H9 (cell line): ENCODE measurements around the gene ITPR1. TPM values are rescaled to one million over a fixed set of nuclear protein-coding genes. Genes with fewer than 3 reads are reported as not detected.

Experiments
- DNase-seq: peaks from one replicate; pipeline ENCODE4 v3.0.0-alpha.2; 2017
- H2AFZ ChIP-seq: one replicate; pipeline ENCODE4 v1.6.1; 2013; ENCODE audit warnings: mild to moderate bottlenecking, low read length, control low read depth, moderate library complexity
- H2AK5ac ChIP-seq: 2 replicates; pipeline ENCODE4 v1.6.1; 2013; ENCODE audit warnings: low read length, control low read depth, mixed read lengths; ENCODE audit not compliant: insufficient read length
- H2BK120ac ChIP-seq: one replicate; pipeline ENCODE4 v1.6.1; 2013; ENCODE audit warnings: low read depth, mild to moderate bottlenecking, low read length, control low read depth, inconsistent platforms; ENCODE audit not compliant: poor library complexity, severe bottlenecking
- H2BK12ac ChIP-seq: 2 replicates; pipeline ENCODE4 v1.6.1; 2013; ENCODE audit warnings: low read length, control low read depth, mixed read lengths, low read depth; ENCODE audit not compliant: insufficient read length
- H2BK15ac ChIP-seq: 2 replicates; pipeline ENCODE4 v1.6.1; 2013; ENCODE audit warnings: low read depth, low read length, control low read depth
- H2BK20ac ChIP-seq: one replicate; pipeline ENCODE4 v1.6.1; 2013; ENCODE audit warnings: low read depth, mild to moderate bottlenecking, low read length, control low read depth, inconsistent platforms; ENCODE audit not compliant: poor library complexity, severe bottlenecking
- H2BK5ac ChIP-seq: 2 replicates; pipeline ENCODE4 v1.6.1; 2013; ENCODE audit warnings: low read length, control low read depth, mixed read lengths; ENCODE audit not compliant: insufficient read length
- H3K14ac ChIP-seq: 2 replicates; pipeline ENCODE4 v1.6.1; 2013; ENCODE audit warnings: low read length, control low read depth; ENCODE audit not compliant: insufficient read depth
- H3K18ac ChIP-seq: 2 replicates; pipeline ENCODE4 v1.6.1; 2013; ENCODE audit warnings: low read depth, mild to moderate bottlenecking, mixed read lengths, low read length, control low read depth; ENCODE audit not compliant: insufficient read length
- H3K23ac ChIP-seq: 2 replicates; pipeline ENCODE4 v1.6.1; 2013; ENCODE audit warnings: low read length, control low read depth, mixed read lengths, low read depth; ENCODE audit not compliant: insufficient read length
- H3K23me2 ChIP-seq: 2 replicates; pipeline ENCODE4 v1.6.1; 2013; ENCODE audit warnings: low read depth, mild to moderate bottlenecking, mixed read lengths, low read length, control low read depth; ENCODE audit not compliant: insufficient read length, poor library complexity, severe bottlenecking
- H3K27ac ChIP-seq: 2 replicates; pipeline ENCODE4 v1.5.1; 2013; ENCODE audit warnings: low read length, control low read depth, mixed read lengths, low read depth; ENCODE audit not compliant: insufficient read length
- H3K27me3 ChIP-seq: 2 replicates; pipeline ENCODE4 v1.6.1; 2013; ENCODE audit warnings: low read length, control low read depth, inconsistent platforms; ENCODE audit not compliant: insufficient read depth
- H3K4ac ChIP-seq: 2 replicates; pipeline ENCODE4 v1.6.1; 2013; ENCODE audit warnings: low read depth, mild to moderate bottlenecking, control low read depth, inconsistent platforms, low read length, moderate library complexity
- H3K4me1 ChIP-seq: 2 replicates; pipeline ENCODE4 v1.6.1; 2013; ENCODE audit warnings: low read length, control low read depth, inconsistent platforms; ENCODE audit not compliant: insufficient read depth
- H3K4me2 ChIP-seq: 2 replicates; pipeline ENCODE4 v1.6.1; 2013; ENCODE audit warnings: low read length, control low read depth, mixed read lengths; ENCODE audit not compliant: insufficient read length, insufficient read depth
- H3K56ac ChIP-seq: 2 replicates; pipeline ENCODE4 v1.6.1; 2013; ENCODE audit warnings: low read depth, mild to moderate bottlenecking, mixed read lengths, low read length, control low read depth; ENCODE audit not compliant: insufficient read length
- H3K79me1 ChIP-seq: 2 replicates; pipeline ENCODE4 v1.6.1; 2013; ENCODE audit warnings: low read depth, mild to moderate bottlenecking, moderate library complexity, low read length, control low read depth, inconsistent platforms; ENCODE audit not compliant: insufficient read depth, poor library complexity, severe bottlenecking
- H3K79me2 ChIP-seq: 2 replicates; pipeline ENCODE4 v1.6.1; 2013; ENCODE audit warnings: low read length, control low read depth, inconsistent platforms; ENCODE audit not compliant: insufficient read depth
- H3K9ac ChIP-seq: 2 replicates; pipeline ENCODE4 v1.6.1; 2013; ENCODE audit warnings: low read length, control low read depth, mixed read lengths; ENCODE audit not compliant: insufficient read length; ENCODE audit errors: extremely low read depth
- H3K9me3 ChIP-seq: one replicate; pipeline ENCODE4 v1.6.1; 2013; ENCODE audit warnings: low read depth, low read length, inconsistent platforms; ENCODE audit not compliant: control insufficient read depth
- H3T11ph ChIP-seq: one replicate; pipeline ENCODE4 v1.6.1; 2013; ENCODE audit warnings: mild to moderate bottlenecking, low read length, control low read depth, inconsistent platforms
- H4K20me1 ChIP-seq: one replicate; pipeline ENCODE4 v1.6.1; 2013; ENCODE audit not compliant: control insufficient read depth, insufficient read length, insufficient read depth
- H4K5ac ChIP-seq: 2 replicates; pipeline ENCODE4 v1.6.1; 2013; ENCODE audit warnings: low read depth, mild to moderate bottlenecking, mixed read lengths, low read length, control low read depth; ENCODE audit not compliant: insufficient read length
- H4K8ac ChIP-seq: replicated peaks from 2 replicates; pipeline ENCODE4 v1.6.1; 2013; ENCODE audit warnings: low read length, control low read depth, mixed read lengths, low read depth; ENCODE audit not compliant: insufficient read length
- H4K91ac ChIP-seq: 2 replicates; pipeline ENCODE4 v1.6.1; 2013; ENCODE audit warnings: low read depth, mild to moderate bottlenecking, moderate library complexity, mixed read lengths, low read length, control low read depth; ENCODE audit not compliant: insufficient read length
- H3K27ac Mint-ChIP-seq, 3 experiments: 2 replicates in 2 of 3; 3 replicates in 1 of 3; pipeline ENCODE4 v1.8.0; 2020 to 2021; ENCODE audit warnings: mixed read lengths in 3 of 3, mild to moderate bottlenecking in 1 of 3, moderate library complexity in 1 of 3
- H3K27me3 Mint-ChIP-seq: 2 replicates; pipeline ENCODE4 v1.8.0; 2021; ENCODE audit warnings: low read depth, mild to moderate bottlenecking, moderate library complexity, mixed read lengths
- H3K36me3 Mint-ChIP-seq, 3 experiments: 2 replicates in 2 of 3; 3 replicates in 1 of 3; pipeline ENCODE4 v1.8.0; 2020 to 2021; ENCODE audit warnings: low read depth in 3 of 3, mixed read lengths in 3 of 3; ENCODE audit not compliant: insufficient read depth in 1 of 3
- H3K4me1 Mint-ChIP-seq, 2 experiments: 2 replicates each; pipeline ENCODE4 v1.8.0; 2020; ENCODE audit warnings: mixed read lengths in 2 of 2
- H3K4me3 Mint-ChIP-seq, 2 experiments: 2 replicates in 1 of 2; 3 replicates in 1 of 2; pipeline ENCODE4 v1.8.0; 2020 to 2021; ENCODE audit warnings: mild to moderate bottlenecking in 2 of 2, mixed read lengths in 2 of 2, moderate library complexity in 1 of 2
- H3K9me3 Mint-ChIP-seq, 2 experiments: 2 replicates in 1 of 2; 3 replicates in 1 of 2; pipeline ENCODE4 v1.8.0; 2020; ENCODE audit warnings: mild to moderate bottlenecking in 2 of 2, mixed read lengths in 2 of 2, moderate library complexity in 1 of 2
- CTCF ChIP-seq: fragments of 200-600 bp; sonication (generic); conservative IDR thresholded peaks from 3 replicates; pipeline ENCODE4 v1.8.0; 2021; ENCODE audit warnings: antibody characterized with exemption, mild to moderate bottlenecking
- WGBS: extraction: QIAGEN DNeasy Blood & Tissue Kit; methylation state at CpG from one replicate; pipeline ENCODE4 v1.1.7; 2013; ENCODE audit warnings: missing lambda C conversion rate, low lambda C conversion rate, mixed read lengths; ENCODE audit not compliant: insufficient read length; ENCODE audit errors: extremely low coverage; 5-methylcytosine and 5-hydroxymethylcytosine counted together
- total RNA-seq: library from RNA; stranded (reverse); gene quantifications from 2 replicates; pipeline ENCODE4 v1.2.1, GENCODE V29; 2021

ITPR1 gene
- total RNA-seq, 1 experiment from 2014 or later: 4.2 TPM

- H3K4ac ChIP-seq: no peak overlapping the region
- no peaks in the 10 kb centered on the region for H3K4me1 Mint-ChIP-seq
- no peak overlapping the region for H3K23ac ChIP-seq
- H3K79me2 ChIP-seq: no peaks in the 10 kb centered on the region
- no peaks in the 10 kb centered on the region for H3K9me3 ChIP-seq
- no peaks in the 10 kb centered on the region for H3K9me3 Mint-ChIP-seq
- H4K20me1 ChIP-seq: no peaks in the 10 kb centered on the region
- no peaks in the 10 kb centered on the region for H3K4me1 ChIP-seq
- peaks cover 3% of the 10 kb centered on the region for H3K79me1 ChIP-seq
- no peak overlapping the region for H2BK120ac ChIP-seq
- H3K4me3 Mint-ChIP-seq: no peak overlapping the region
- no peak overlapping the region; a peak in 3 of 7 replicates for H3K27ac Mint-ChIP-seq
- H2BK15ac ChIP-seq: no peak overlapping the region
- H3K36me3 Mint-ChIP-seq: no peaks in the 10 kb centered on the region
- no peak overlapping the region for H2AFZ ChIP-seq
- no peak overlapping the region for H3K4me2 ChIP-seq
- no peak overlapping the region for H4K91ac ChIP-seq
- H3T11ph ChIP-seq: no peak overlapping the region
- H3K56ac ChIP-seq: no peak overlapping the region
- H3K27ac ChIP-seq: no peak overlapping the region
- no peak overlapping the region for H4K8ac ChIP-seq
- no peak overlapping the region for H2BK20ac ChIP-seq
- H3K14ac ChIP-seq: no peak overlapping the region
- H2AK5ac ChIP-seq: no peak overlapping the region
- no peaks in the 10 kb centered on the region for H3K27me3 Mint-ChIP-seq
- no peak overlapping the region for H3K9ac ChIP-seq
- H2BK5ac ChIP-seq: no peak overlapping the region
- no peaks in the 10 kb centered on the region for H3K27me3 ChIP-seq
- no peak for TF ChIP-seq CTCF
- no peak overlapping the region for H2BK12ac ChIP-seq
- no peak for DNase-seq
- H4K5ac ChIP-seq: no peak overlapping the region
- no CpG with 5 or more reads among the region's 12 CpGs for WGBS
- no peak overlapping the region for H3K18ac ChIP-seq
- no peaks in the 10 kb centered on the region for H3K23me2 ChIP-seq
These were observed 30.9 kb downstream of the ITPR1 start for GRCh38 chr3:4523710-4524698.
